GM19468 (cell line): ENCODE results near the gene PGM1.

Experiments
- ATAC-seq: cut with Tn5 transposase; IDR thresholded peaks from one replicate; pipeline ENCODE4 v1.9.1; 2021; ENCODE audit warnings: mild to moderate bottlenecking, moderate library complexity, moderate number of reproducible peaks; ENCODE audit not compliant: unreplicated experiment; ENCODE audit errors: extremely low read depth

The PGM1 gene

GRCh38 chr1:63688302-63688890, 95.2 kb downstream of the PGM1 start:
- ATAC-seq = no peak

GRCh38 chr1:63690966-63691700, 97.9 kb downstream of the PGM1 start:
- no peak for ATAC-seq

GRCh38 chr1:63691701-63692425, 98.7 kb downstream of the PGM1 start:
- no peak for ATAC-seq

GRCh38 chr1:63693944-63694571, 100.8 kb downstream of the PGM1 start:
- peak; percentile 24 for ATAC-seq

- no peak for ATAC-seq
Observed at GRCh38 chr1:63698001-63698838, 105.0 kb downstream of the PGM1 start.

- no peak for ATAC-seq
Observed at GRCh38 chr1:63701187-63701586, 108.0 kb downstream of the PGM1 start.

- no peak for ATAC-seq
Observed at GRCh38 chr1:63703701-63704107, 110.5 kb downstream of the PGM1 start.

- no peak for ATAC-seq
Observed at GRCh38 chr1:63704443-63704842, 111.2 kb downstream of the PGM1 start.

- peak; percentile 61 for ATAC-seq
Observed at GRCh38 chr1:63705078-63705477, 111.9 kb downstream of the PGM1 start.

- ATAC-seq = no peak
Observed at GRCh38 chr1:63709267-63709828, 116.1 kb downstream of the PGM1 start.
